HepG2 (cell line): ENCODE data around the gene GPR179. TPM values are rescaled to one million over a fixed set of nuclear protein-coding genes. Genes with fewer than 3 reads are reported as not detected.
"Not testable (repeated sequence)": the region's sequence is repeated elsewhere in the genome, so short reads cannot be mapped to it uniquely, and the experiment has no call there.

Experiments used
- BRD4 ChIP-seq: sonication (generic); formaldehyde crosslinking; IDR thresholded peaks from 2 replicates; pipeline ENCODE4 v1.4.0; 2020; ENCODE audit warnings: missing genetic modification reagents
- DRAP1 ChIP-seq: IDR thresholded peaks from 2 replicates; pipeline ENCODE4 v1.6.1; 2016; ENCODE audit warnings: missing genetic modification reagents, missing compliant biosample characterization
- FOXA1 ChIP-seq, 2 experiments: fragments of 450-650 bp in 1 of 2; sonication (generic) in 1 of 2; formaldehyde crosslinking in 1 of 2; IDR thresholded peaks; 2 replicates each; pipeline versions ENCODE4 v1.4.0 to v1.6.1; 2016 to 2020; ENCODE audit warnings: missing genetic modification reagents in 1 of 2
- FOXA3 ChIP-seq: IDR thresholded peaks from 2 replicates; pipeline ENCODE4 v1.6.1; 2016; ENCODE audit warnings: missing genetic modification reagents, missing compliant biosample characterization
- IRF2 ChIP-seq: IDR thresholded peaks from 2 replicates; pipeline ENCODE4 v1.6.1; 2018; ENCODE audit warnings: missing genetic modification reagents, missing compliant biosample characterization
- MAX ChIP-seq: IDR thresholded peaks from 2 replicates; pipeline ENCODE4 v1.6.1; 2012; ENCODE audit warnings: inconsistent platforms
- MED1 ChIP-seq: sonication (generic); formaldehyde crosslinking; IDR thresholded peaks from 2 replicates; pipeline ENCODE4 v1.4.0; 2020; ENCODE audit warnings: missing genetic modification reagents
- MYC ChIP-seq: sonication (generic); formaldehyde crosslinking; IDR thresholded peaks from 2 replicates; pipeline ENCODE4 v1.9.0; 2021; ENCODE audit warnings: missing genetic modification reagents, borderline replicate concordance
- PHF8 ChIP-seq: sonication (generic); formaldehyde crosslinking; IDR thresholded peaks from 2 replicates; pipeline ENCODE4 v1.5.0; 2020; ENCODE audit warnings: missing genetic modification reagents
- POGK ChIP-seq: sonication (generic); formaldehyde crosslinking; conservative IDR thresholded peaks from 2 replicates; pipeline ENCODE4 v1.8.0; 2022; ENCODE audit warnings: mild to moderate bottlenecking, moderate library complexity, missing genetic modification reagents
- POLR2AphosphoS5 ChIP-seq: IDR thresholded peaks from 2 replicates; pipeline ENCODE4 v1.6.1; 2012; ENCODE audit warnings: low read depth, low read length
- SALL2 ChIP-seq: sonication (generic); formaldehyde crosslinking; IDR thresholded peaks from 2 replicates; pipeline ENCODE4 v1.8.1; 2023; ENCODE audit warnings: mild to moderate bottlenecking, missing genetic modification reagents, inconsistent platforms
- SP1 ChIP-seq, 2 experiments: fragments of 450-650 bp in 1 of 2; sonication (generic) in 1 of 2; formaldehyde crosslinking in 1 of 2; IDR thresholded peaks; 2 replicates each; pipeline versions ENCODE4 v1.4.0 to v1.6.1; 2016 to 2020; ENCODE audit warnings: missing genetic modification reagents in 1 of 2
- SRY ChIP-seq: sonication (generic); formaldehyde crosslinking; IDR thresholded peaks from 2 replicates; pipeline ENCODE4 v1.8.0; 2022; ENCODE audit warnings: mild to moderate bottlenecking, missing genetic modification reagents
- TEAD3 ChIP-seq: optimal IDR thresholded peaks from 2 replicates; pipeline ENCODE3; 2016; ENCODE audit warnings: borderline replicate concordance
- USF2 ChIP-seq, 2 experiments: sonication (generic) in 1 of 2; formaldehyde crosslinking in 1 of 2; IDR thresholded peaks; 2 replicates each; pipeline versions ENCODE4 v1.5.1 to v1.6.1; 2011 to 2020; ENCODE audit warnings: borderline replicate concordance in 1 of 2, low read depth in 1 of 2, low read length in 1 of 2, mild to moderate bottlenecking in 1 of 2, missing genetic modification reagents in 1 of 2, moderate library complexity in 1 of 2
- ZNF580 ChIP-seq: IDR thresholded peaks from 2 replicates; pipeline ENCODE4 v1.6.1; 2016; ENCODE audit warnings: low read depth, borderline replicate concordance
- ZNF607 ChIP-seq: sonication (generic); formaldehyde crosslinking; IDR thresholded peaks from 2 replicates; pipeline ENCODE4 v1.5.1; 2020; ENCODE audit warnings: missing genetic modification reagents, mild to moderate bottlenecking, borderline replicate concordance
- ZNF687 ChIP-seq: sonication (generic); formaldehyde crosslinking; IDR thresholded peaks from 2 replicates; pipeline ENCODE4 v1.5.1; 2020; ENCODE audit warnings: mild to moderate bottlenecking, missing genetic modification reagents, moderate library complexity
- polyA plus RNA-seq, 8 experiments: library from polyadenylated mRNA; depleted of rRNA in 3 of 8; stranded (reverse) in 7 of 8; unstranded in 1 of 8; fragments of >200 nt; fragmentation: Illumina TruSeq in 4 of 8; extraction: Trizol in 4 of 8; gene quantifications; 2 replicates each; pipeline versions ENCODE4 v1.2.1 to v1.2.3, GENCODE V29; 2011 to 2016; ENCODE audit warnings: low read depth in 4 of 8, missing spikeins in 1 of 8, mixed read lengths in 1 of 8; ENCODE audit not compliant: insufficient read depth in 1 of 8
- total RNA-seq, 5 experiments: library from RNA; depleted of rRNA; stranded (reverse); fragments of >200 nt; fragmentation: Illumina TruSeq; extraction: Trizol; gene quantifications; 2 replicates each; pipeline ENCODE4 v1.2.3, GENCODE V29; 2016; ENCODE audit warnings: low read depth in 1 of 5

GPR179 gene
- total and polyA plus RNA-seq, 2 of the 13 experiments (the other 11 are each of a cell fraction or from before 2014, with no cell fraction given), result 0.03 TPM; not detected in 1

- TF ChIP-seq ZNF580 (CRISPR knock-in tag) (0 out of 2 replicates have a peak, but pooled peaks have one; percentile 21), ZNF687 (peak; percentile 84), FOXA3 (CRISPR knock-in tag) (0 out of 2 replicates have a peak, but pooled peaks have one; percentile 21), USF2 (IDR thresholded peaks at IDR 0.05; ENCODE audit: low read depth, low read length) (peak; percentile 69; the same call in 1 of the 2 replicates), USF2 (CRISPR knock-in tag; IDR thresholded peaks at IDR 0.05; ENCODE audit: borderline replicate concordance) (peak; percentile 17; the same call in 1 of the 2 replicates), TEAD3 (CRISPR knock-in tag) (peak; percentile 65), DRAP1 (CRISPR knock-in tag) (peak; percentile 64), POGK (CRISPR knock-in tag) (0 out of 2 replicates have a peak, but pooled peaks have one; percentile 33), POLR2AphosphoS5 (peak; percentile 74), SRY (0 out of 2 replicates have a peak, but pooled peaks have one; percentile 38), ZNF607 (CRISPR knock-in tag) (0 out of 2 replicates have a peak, but pooled peaks have one; percentile 19), MAX (peak; percentile 93), PHF8 (peak; percentile 68), MED1 (CRISPR knock-in tag) (peak; percentile 51; the same call in 1 of the 2 replicates), BRD4 (peak; percentile 63), IRF2 (CRISPR knock-in tag) (peak; percentile 70; the same call in 1 of the 2 replicates), MYC (CRISPR knock-in tag) (peak; percentile 97), SALL2 (CRISPR knock-in tag) (peak; percentile 78), FOXA1 (CRISPR knock-in tag; IDR thresholded peaks at IDR 0.05) (peak; percentile 3; the same call in 1 of the 2 replicates), SP1 (CRISPR knock-in tag; IDR thresholded peaks at IDR 0.05) (peak; percentile 59; the same call in 1 of the 2 replicates)
- not testable (repeated sequence) for TF ChIP-seq FOXA1, SP1 (IDR thresholded peaks at IDR 0.05)
Observed at GRCh38 chr17:38296834-38297517, 46.8 kb downstream of the GPR179 start, which contains the start of gene MRPL45 (continued).
